CD4-positive, alpha-beta T cell treated with Interleukin-4 for 4 hours (primary cell): ENCODE measurements around the gene NCS1.
A peak's percentile ranks its signal among the peaks of the same experiment; 100 is the strongest.

ENCODE experiments used
- DNase-seq: peaks from one replicate; pipeline ENCODE4 v3.0.0-alpha.2; 2020

Gene NCS1

GRCh38 chr9:130149031-130149430, 23.2 kb upstream of the NCS1 start:
- no peak for DNase-seq

- no peak for DNase-seq
Observed at GRCh38 chr9:130149654-130150286, 22.4 kb upstream of the NCS1 start.

- no peak for DNase-seq
Observed at GRCh38 chr9:130150779-130151382, 21.3 kb upstream of the NCS1 start.

GRCh38 chr9:130154816-130155215, 17.4 kb upstream of the NCS1 start:
- DNase-seq = no peak

GRCh38 chr9:130155647-130156046, 16.6 kb upstream of the NCS1 start:
- DNase-seq = no peak

- no peak for DNase-seq
Observed at GRCh38 chr9:130156672-130157071, 15.5 kb upstream of the NCS1 start.

GRCh38 chr9:130157079-130157478, 15.1 kb upstream of the NCS1 start:
- DNase-seq = no peak

GRCh38 chr9:130158001-130158400, 14.2 kb upstream of the NCS1 start:
- no peak for DNase-seq

GRCh38 chr9:130159057-130159456, 13.1 kb upstream of the NCS1 start:
- no peak for DNase-seq

GRCh38 chr9:130159915-130160670, 12.1 kb upstream of the NCS1 start:
- DNase-seq = no peak

GRCh38 chr9:130160862-130161470, 11.2 kb upstream of the NCS1 start:
- DNase-seq = no peak

- DNase-seq = no peak
Observed at GRCh38 chr9:130165579-130165978, 6.6 kb upstream of the NCS1 start.

GRCh38 chr9:130166399-130166798, 5.8 kb upstream of the NCS1 start:
- DNase-seq = no peak

GRCh38 chr9:130167927-130168326, 4.3 kb upstream of the NCS1 start:
- no peak for DNase-seq

GRCh38 chr9:130171226-130172148, 717 bp upstream of the NCS1 start:
- DNase-seq = no peak

GRCh38 chr9:130172858-130173665, 858 bp downstream of the NCS1 start:
- peak; percentile 6 for DNase-seq

- no peak for DNase-seq
Observed at GRCh38 chr9:130173666-130173983, 1.4 kb downstream of the NCS1 start.

- no peak for DNase-seq
Observed at GRCh38 chr9:130174025-130174424, 1.8 kb downstream of the NCS1 start.

- no peak for DNase-seq
Observed at GRCh38 chr9:130174920-130175321, 2.7 kb downstream of the NCS1 start.

- no peak for DNase-seq
Observed at GRCh38 chr9:130175355-130175754, 3.2 kb downstream of the NCS1 start.

- DNase-seq = no peak
Observed at GRCh38 chr9:130176760-130177159, 4.6 kb downstream of the NCS1 start.
